Ascending aorta (tissue), 2 donors: ENCODE results near the gene BCL11A. TPM values are rescaled to one million over a fixed set of nuclear protein-coding genes. Genes with fewer than 3 reads are reported as not detected.
"Not testable (repeated sequence)": the region's sequence is repeated elsewhere in the genome, so short reads cannot be mapped to it uniquely, and the experiment has no call there.

Experiments
- DNase-seq, 2 donors: peaks; one replicate each; pipeline ENCODE4 v3.0.0-alpha.2; 2019; ENCODE audit warnings: low spot score in 2 of 2
- H3K27ac ChIP-seq, 2 donors: fragments of 200-600 bp; sonication (generic); one replicate each; pipeline ENCODE4 v1.5.1; 2016 to 2017; ENCODE audit warnings: mild to moderate bottlenecking in 1 of 2
- H3K27me3 ChIP-seq: fragments of 200-600 bp; sonication (generic); one replicate; pipeline ENCODE4 v1.5.1; 2017
- H3K36me3 ChIP-seq, 2 donors: fragments of 200-600 bp; sonication (generic); one replicate each; pipeline ENCODE4 v1.5.1; 2016
- H3K4me1 ChIP-seq, 2 donors: fragments of 200-600 bp; sonication (generic); one replicate each; pipeline ENCODE4 v1.5.1; 2016 to 2017; ENCODE audit warnings: mild to moderate bottlenecking in 1 of 2
- H3K4me3 ChIP-seq, 2 donors: fragments of 200-600 bp; sonication (generic); one replicate each; pipeline ENCODE4 v1.5.1; 2016 to 2017; ENCODE audit warnings: mild to moderate bottlenecking in 1 of 2
- H3K9me3 ChIP-seq, 2 donors: fragments of 200-600 bp; sonication (generic); one replicate each; pipeline ENCODE4 v1.5.1; 2016
- intact Hi-C: fragments of 100-400 bp; cut with DNase I; formaldehyde crosslinking; loops from one replicate; pipeline ENCODE4 v1.15.1; 2023
- total RNA-seq: library from RNA; depleted of rRNA; stranded (reverse); fragments of >200 nt; gene quantifications from one replicate; pipeline ENCODE4 v1.1.0, GENCODE V29; 2016
- TF ChIP-seq, protein P1 (sequence below), 3 experiments: fragments of 200-600 bp in 2 of 3; fragments of 450-650 bp in 1 of 3; sonication (generic) in 2 of 3; IDR thresholded peaks; one replicate each; pipeline ENCODE4 v1.5.1; 2016 to 2019; ENCODE audit warnings: antibody characterized with exemption in 3 of 3, mild to moderate bottlenecking in 1 of 3, moderate library complexity in 1 of 3

BCL11A gene
- total RNA-seq, 1 donor from 2014 or later: 0.11 TPM

DNA sequence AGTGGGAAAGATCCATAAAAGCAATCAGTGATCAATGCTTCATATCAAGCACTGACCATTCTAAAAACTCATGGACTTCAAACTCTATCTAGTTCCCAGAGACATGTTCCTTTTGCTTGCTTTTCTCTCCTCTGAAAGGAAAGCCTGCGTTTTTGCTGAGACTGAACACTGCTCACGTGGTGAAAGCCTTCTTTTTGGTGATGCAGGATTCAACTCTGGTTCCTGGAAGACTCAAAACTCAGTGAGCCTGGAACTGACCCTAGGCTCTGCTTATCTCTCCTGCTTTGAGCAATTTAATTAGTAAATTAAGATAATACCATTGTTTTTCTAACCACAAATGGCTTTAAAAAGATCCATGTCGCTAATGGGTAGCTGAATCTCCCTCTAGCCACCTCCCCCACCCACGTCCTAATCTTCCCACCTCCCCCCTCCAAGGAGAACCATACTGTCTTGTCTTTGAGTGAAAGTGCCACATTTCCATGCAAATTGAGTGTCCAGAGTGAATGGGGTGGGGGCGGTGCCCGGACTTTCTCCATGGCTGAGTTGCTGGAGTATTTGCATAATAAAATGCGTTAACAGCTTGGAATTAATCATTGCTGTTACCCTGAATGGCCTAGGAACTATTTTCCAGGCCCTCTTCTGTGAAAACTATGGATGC is 130.5 kb downstream of the BCL11A start:
- Histone ChIP-seq H3K27me3 (no peaks in the 10 kb centered on the region), H3K27ac (no peak overlapping the region), H3K36me3 (no peaks in the 10 kb centered on the region), H3K4me3 (no peak overlapping the region), H3K9me3 (no peaks in the 10 kb centered on the region), H3K4me1 (no peaks in the 10 kb centered on the region)
- TF ChIP-seq, protein P1, sequence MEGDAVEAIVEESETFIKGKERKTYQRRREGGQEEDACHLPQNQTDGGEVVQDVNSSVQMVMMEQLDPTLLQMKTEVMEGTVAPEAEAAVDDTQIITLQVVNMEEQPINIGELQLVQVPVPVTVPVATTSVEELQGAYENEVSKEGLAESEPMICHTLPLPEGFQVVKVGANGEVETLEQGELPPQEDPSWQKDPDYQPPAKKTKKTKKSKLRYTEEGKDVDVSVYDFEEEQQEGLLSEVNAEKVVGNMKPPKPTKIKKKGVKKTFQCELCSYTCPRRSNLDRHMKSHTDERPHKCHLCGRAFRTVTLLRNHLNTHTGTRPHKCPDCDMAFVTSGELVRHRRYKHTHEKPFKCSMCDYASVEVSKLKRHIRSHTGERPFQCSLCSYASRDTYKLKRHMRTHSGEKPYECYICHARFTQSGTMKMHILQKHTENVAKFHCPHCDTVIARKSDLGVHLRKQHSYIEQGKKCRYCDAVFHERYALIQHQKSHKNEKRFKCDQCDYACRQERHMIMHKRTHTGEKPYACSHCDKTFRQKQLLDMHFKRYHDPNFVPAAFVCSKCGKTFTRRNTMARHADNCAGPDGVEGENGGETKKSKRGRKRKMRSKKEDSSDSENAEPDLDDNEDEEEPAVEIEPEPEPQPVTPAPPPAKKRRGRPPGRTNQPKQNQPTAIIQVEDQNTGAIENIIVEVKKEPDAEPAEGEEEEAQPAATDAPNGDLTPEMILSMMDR (IDR thresholded peaks at IDR 0.05): no peak
- intact Hi-C loops: no loop called here
- DNase-seq: no peak

DNA sequence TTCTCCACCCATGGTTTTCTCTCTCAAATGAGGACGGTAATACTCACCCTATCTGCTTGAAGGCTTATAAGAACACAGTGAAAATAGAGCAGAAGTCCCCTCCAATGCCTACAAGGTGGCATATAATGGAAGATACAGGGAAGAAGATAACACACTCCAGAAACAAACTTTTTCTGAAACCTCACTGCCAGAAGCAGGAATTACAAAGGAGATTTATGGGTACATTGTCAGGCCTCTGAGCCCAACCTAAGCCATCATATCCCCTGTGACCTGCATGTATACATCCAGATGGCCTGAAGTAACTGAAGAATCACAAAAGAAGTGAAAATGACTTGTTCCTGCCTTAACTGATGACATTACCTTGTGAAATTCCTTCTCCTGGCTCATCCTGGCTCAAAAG is 136.2 kb downstream of the BCL11A start:
- H3K27me3 ChIP-seq, H3K36me3 ChIP-seq, H3K27ac ChIP-seq, DNase-seq, H3K4me1 ChIP-seq, H3K4me3 ChIP-seq, intact Hi-C loops, H3K9me3 ChIP-seq: not testable (repeated sequence)

DNA sequence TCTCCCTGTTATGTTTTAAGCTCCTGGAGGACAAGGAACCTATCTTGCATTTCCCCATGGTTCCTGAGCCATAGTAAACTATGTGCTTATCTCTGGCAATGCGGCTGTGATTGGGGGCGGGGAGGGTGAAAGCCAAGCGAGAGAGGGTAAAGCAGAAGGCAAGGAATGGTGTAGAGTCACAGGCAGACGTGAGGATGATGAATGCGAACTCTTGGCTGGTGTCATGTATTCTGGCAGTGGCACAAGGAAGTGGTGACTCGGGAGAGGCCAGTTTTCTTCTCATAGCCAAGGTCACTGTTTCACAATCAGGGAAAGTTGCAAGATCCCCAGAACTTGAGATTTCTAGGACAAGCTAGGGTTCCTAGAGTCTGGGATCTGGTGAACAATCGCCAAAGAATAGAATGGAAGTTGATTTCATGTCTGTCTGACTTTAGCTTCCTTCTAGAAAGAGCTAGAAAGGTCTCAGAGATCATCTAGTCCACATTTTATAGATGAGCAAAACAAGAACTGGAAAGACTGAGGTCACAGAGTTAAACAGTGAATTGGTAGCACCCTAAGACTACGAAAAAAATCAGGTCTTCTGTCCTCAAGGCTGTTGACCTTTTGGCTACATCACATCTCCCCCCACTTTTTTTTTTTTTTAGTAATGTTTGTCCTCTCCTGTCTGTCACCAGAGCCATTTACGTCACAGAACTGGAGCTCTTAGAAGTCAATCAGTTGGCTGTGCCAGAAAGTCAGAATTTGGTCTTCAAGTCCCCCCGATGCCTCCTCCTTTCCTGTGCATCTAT is 137.0 kb downstream of the BCL11A start:
- Histone ChIP-seq H3K27ac (no peak overlapping the region), H3K4me1 (no peaks in the 10 kb centered on the region), H3K9me3 (no peaks in the 10 kb centered on the region), H3K36me3 (no peaks in the 10 kb centered on the region), H3K27me3 (no peaks in the 10 kb centered on the region), H3K4me3 (no peak overlapping the region)
- TF ChIP-seq, protein P1 (IDR thresholded peaks at IDR 0.05): no peak
- intact Hi-C loops: no loop called here
- no peak for DNase-seq

DNA sequence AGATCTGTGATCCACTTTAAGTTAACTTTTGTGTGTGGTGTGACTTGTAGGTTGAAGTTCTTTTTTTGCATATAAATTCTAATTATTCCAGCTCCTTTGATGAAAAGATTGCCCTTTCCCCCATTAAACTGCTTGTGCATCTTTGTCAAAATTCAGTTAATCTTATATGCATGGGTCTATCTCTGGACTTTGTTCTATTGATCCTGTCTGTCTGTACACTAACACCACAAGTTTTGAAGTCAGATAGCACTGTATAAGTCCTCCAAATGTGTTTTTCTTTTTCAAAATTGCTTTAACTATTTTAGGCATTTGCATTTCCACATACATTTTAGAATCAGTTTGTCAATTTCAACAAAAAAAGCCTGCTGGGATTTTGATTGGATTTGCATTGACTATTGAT is 137.6 kb downstream of the BCL11A start:
- Histone ChIP-seq H3K4me1 (no peaks in the 10 kb centered on the region), H3K36me3 (no peaks in the 10 kb centered on the region), H3K9me3 (no peaks in the 10 kb centered on the region), H3K27me3 (no peaks in the 10 kb centered on the region), H3K27ac (no peak overlapping the region), H3K4me3 (no peak overlapping the region)
- TF ChIP-seq, protein P1 (IDR thresholded peaks at IDR 0.05): no peak
- intact Hi-C loops: no loop called here
- DNase-seq: no peak

DNA sequence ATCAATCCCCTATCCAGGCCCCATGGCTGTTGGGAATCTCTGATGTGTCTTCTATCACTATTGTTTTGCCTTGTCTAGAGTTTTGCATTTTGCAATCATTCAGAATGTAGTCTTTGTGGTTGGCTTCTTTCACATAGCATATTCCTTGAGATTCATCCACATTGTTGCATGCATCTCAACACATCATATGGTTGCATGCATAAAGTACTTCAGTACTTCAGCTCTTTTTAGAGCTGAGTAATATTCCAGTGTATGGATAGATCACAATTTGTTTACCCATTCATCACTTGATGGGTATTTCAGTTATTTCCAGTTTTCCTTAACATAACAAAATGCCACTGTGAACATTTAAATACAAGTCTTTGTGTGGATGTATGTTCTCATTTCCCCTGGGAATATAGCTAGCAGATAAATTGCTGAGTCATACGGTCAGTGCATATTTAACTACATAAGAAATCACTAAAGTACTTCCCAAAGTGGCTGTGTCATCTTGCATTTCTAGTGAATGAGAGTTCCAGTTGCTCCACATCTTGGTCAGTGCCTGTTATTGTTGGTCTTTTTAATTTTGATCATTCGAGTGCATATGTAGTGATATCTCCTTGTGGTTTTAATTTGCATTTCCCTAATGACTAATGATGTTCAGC is 138.8 kb downstream of the BCL11A start:
- no peak overlapping the region for H3K4me3 ChIP-seq
- no peaks in the 10 kb centered on the region for H3K36me3 ChIP-seq
- intact Hi-C loops: no loop called here
- no peak overlapping the region for H3K27ac ChIP-seq
- DNase-seq: no peak
- TF ChIP-seq, protein P1 (IDR thresholded peaks at IDR 0.05): no peak
- H3K4me1 ChIP-seq: no peaks in the 10 kb centered on the region
- no peaks in the 10 kb centered on the region for H3K27me3 ChIP-seq
- H3K9me3 ChIP-seq: no peaks in the 10 kb centered on the region

DNA sequence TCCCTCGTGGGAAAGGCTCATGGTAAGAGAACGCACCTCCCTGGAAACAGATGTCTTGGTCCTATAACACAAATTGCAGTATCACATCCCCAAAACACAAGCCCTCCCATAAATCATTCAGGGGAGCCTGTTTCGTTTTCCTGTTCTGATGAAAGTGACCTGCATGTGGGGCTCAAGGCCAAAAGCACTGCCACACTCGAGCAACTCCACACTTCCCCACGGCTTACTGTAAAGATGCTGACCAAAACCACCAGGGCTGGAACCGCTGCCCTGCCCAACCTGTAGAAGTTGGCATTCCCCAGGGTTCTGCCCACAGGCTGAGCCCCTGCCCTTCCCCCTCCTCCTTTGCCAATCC is 139.7 kb downstream of the BCL11A start:
- Histone ChIP-seq H3K27ac (no peak overlapping the region), H3K9me3 (no peaks in the 10 kb centered on the region), H3K4me3 (no peak overlapping the region), H3K36me3 (no peaks in the 10 kb centered on the region), H3K27me3 (no peaks in the 10 kb centered on the region), H3K4me1 (no peaks in the 10 kb centered on the region)
- no peak for DNase-seq
- intact Hi-C loops: no loop called here
- TF ChIP-seq, protein P1 (IDR thresholded peaks at IDR 0.05): no peak
